DMS114 treated with DMSO at 0.1 percent for 48 hours (cell line): ENCODE data around the gene PIK3CD.
A peak's percentile ranks its signal among the peaks of the same experiment; 100 is the strongest.
"Not testable (repeated sequence)": the region's sequence is repeated elsewhere in the genome, so short reads cannot be mapped to it uniquely, and the experiment has no call there.

ENCODE experiments used
- DNase-seq: peaks from one replicate; lab custom pipeline; 2025; ENCODE audit not compliant: unreplicated experiment; lab: John Stamatoyannopoulos, UW

PIK3CD gene

GRCh38 chr1:9653491-9654050 lies 2.0 kb downstream of the PIK3CD start:
- no peak for DNase-seq

- DNase-seq, result no peak
These were observed 2.7 kb downstream of the PIK3CD start for GRCh38 chr1:9654051-9654833.

- DNase-seq, result no peak
These were observed 3.5 kb downstream of the PIK3CD start for GRCh38 chr1:9654834-9655723.

GRCh38 chr1:9655836-9656235 lies 4.3 kb downstream of the PIK3CD start:
- DNase-seq, result no peak

- no peak for DNase-seq
These were observed 6.0 kb downstream of the PIK3CD start for GRCh38 chr1:9657521-9658032.

GRCh38 chr1:9658199-9658598 lies 6.7 kb downstream of the PIK3CD start:
- DNase-seq, result no peak

- no peak for DNase-seq
These were observed 7.8 kb downstream of the PIK3CD start for GRCh38 chr1:9659328-9659727.

GRCh38 chr1:9663257-9663656 lies 11.7 kb downstream of the PIK3CD start:
- no peak for DNase-seq

- no peak for DNase-seq
These were observed 13.7 kb downstream of the PIK3CD start for GRCh38 chr1:9665193-9665592.

GRCh38 chr1:9668080-9668479 lies 16.5 kb downstream of the PIK3CD start:
- no peak for DNase-seq

GRCh38 chr1:9670085-9670484 lies 18.6 kb downstream of the PIK3CD start:
- DNase-seq, result no peak

- DNase-seq, result no peak
These were observed 20.0 kb downstream of the PIK3CD start for GRCh38 chr1:9671377-9672140.

GRCh38 chr1:9672444-9672843 lies 20.9 kb downstream of the PIK3CD start:
- DNase-seq, result no peak

- DNase-seq, result no peak
These were observed 23.9 kb downstream of the PIK3CD start for GRCh38 chr1:9675393-9675792.

- DNase-seq, result not testable (repeated sequence)
These were observed 24.6 kb downstream of the PIK3CD start for GRCh38 chr1:9676128-9676527.

GRCh38 chr1:9676815-9677393 lies 25.4 kb downstream of the PIK3CD start:
- DNase-seq, result no peak

- no peak for DNase-seq
These were observed 28.6 kb downstream of the PIK3CD start for GRCh38 chr1:9680091-9680490.

GRCh38 chr1:9680828-9681227 lies 29.3 kb downstream of the PIK3CD start:
- DNase-seq, result no peak

- no peak for DNase-seq
These were observed 33.3 kb downstream of the PIK3CD start for GRCh38 chr1:9684801-9685200.

GRCh38 chr1:9687120-9687873 lies 35.8 kb downstream of the PIK3CD start:
- peak; percentile 42 for DNase-seq
